HepG2 (cell line): Measurements from ENCODE around the gene AKAP9. TPM values are rescaled to one million over a fixed set of nuclear protein-coding genes. Genes with fewer than 3 reads are reported as not detected.

Source experiments
- ATAC-seq: fragments of 200-7000 bp; cut with Tn5 transposase; 3 replicates; pipeline ENCODE4 v1.9.1; 2020; ENCODE audit warnings: mild to moderate bottlenecking, moderate library complexity
- BruUV-seq: library from RNA; stranded (reverse); fragments of 400-500 nt; replicated peaks from 2 replicates; lab custom pipeline; 2021; lab: Mats Ljungman, UMichigan
- CTCF ChIA-PET: fragments of 300-600 bp; formaldehyde crosslinking; extraction: SDS; loops from one replicate; lab custom pipeline; 2021; ENCODE audit warnings: low total read pairs, inconsistent platforms, low intra/inter-chr PET ratio; lab: Yijun Ruan, JAX
- POLR2A ChIA-PET: fragments of 350-600 bp; sonication (Branson Sonifier 250); formaldehyde crosslinking; loops from one replicate; lab custom pipeline; 2020; ENCODE audit warnings: antibody characterized with exemption, inconsistent platforms; lab: Yijun Ruan, JAX
- DNase-seq: peaks from one replicate; pipeline ENCODE4 v3.0.0-alpha.2; 2015; ENCODE audit warnings: low spot score
- FAIRE-seq: peaks from 3 replicates; lab custom pipeline; 2011; peaks lifted over from hg19 to GRCh38; lab: Jason Lieb, UNC
- H2AFZ ChIP-seq: one replicate; pipeline ENCODE4 v1.6.1; 2011; ENCODE audit warnings: low read length, inconsistent platforms
- H3K27ac ChIP-seq: fragments of 300-600 bp; 3 replicates; pipeline ENCODE4 v1.8.0; 2011; ENCODE audit warnings: mixed run types, mild to moderate bottlenecking, mixed read lengths, low read length, inconsistent platforms; ENCODE audit not compliant: insufficient read depth; ENCODE audit errors: extremely low read length
- H3K27me3 ChIP-seq, 2 experiments: fragments of 200-600 bp in 1 of 2; 2 replicates in 1 of 2; 3 replicates in 1 of 2; pipeline versions ENCODE4 v1.6.0 to v1.8.0; 2011; ENCODE audit warnings: low read length in 2 of 2, mild to moderate bottlenecking in 2 of 2, moderate library complexity in 2 of 2, inconsistent platforms in 1 of 2; ENCODE audit not compliant: insufficient read depth in 2 of 2, control insufficient read depth in 1 of 2
- H3K36me3 ChIP-seq, 2 experiments: fragments of 200-600 bp in 1 of 2; replicated peaks in 1 of 2; 2 replicates in 1 of 2; 3 replicates in 1 of 2; pipeline versions ENCODE4 v1.5.1 to v1.8.0; 2011; ENCODE audit warnings: low read length in 2 of 2, inconsistent platforms in 1 of 2; ENCODE audit not compliant: insufficient read depth in 2 of 2, control insufficient read depth in 1 of 2
- H3K4me1 ChIP-seq: 2 replicates; pipeline ENCODE4 v1.5.1; 2012; ENCODE audit warnings: low read length, inconsistent platforms; ENCODE audit not compliant: insufficient read depth
- H3K4me2 ChIP-seq: 2 replicates; pipeline ENCODE4 v1.6.0; 2011; ENCODE audit warnings: low read depth, low read length, inconsistent platforms
- H3K4me3 ChIP-seq, 3 experiments: fragments of 200-600 bp in 1 of 3; sonication (generic), shearing (Covaris generic) in 1 of 3; replicated peaks in 1 of 3; 2 replicates each; pipeline ENCODE4 v1.5.1; 2011 to 2016; ENCODE audit warnings: low read length in 3 of 3, inconsistent platforms in 2 of 3, low read depth in 2 of 3, mild to moderate bottlenecking in 2 of 3, control low read depth in 1 of 3, mixed read lengths in 1 of 3; ENCODE audit not compliant: insufficient read depth in 1 of 3
- H3K79me2 ChIP-seq: one replicate; pipeline ENCODE4 v1.6.1; 2011; ENCODE audit warnings: low read length, inconsistent platforms; ENCODE audit not compliant: insufficient read depth
- H3K9ac ChIP-seq: 2 replicates; pipeline ENCODE4 v1.6.0; 2011; ENCODE audit warnings: mild to moderate bottlenecking, low read depth, low read length, inconsistent platforms; ENCODE audit not compliant: insufficient read depth
- H3K9me3 ChIP-seq: 2 replicates; pipeline ENCODE4 v1.5.1; 2012; ENCODE audit warnings: mild to moderate bottlenecking, low read length
- H4K20me1 ChIP-seq: 2 replicates; pipeline ENCODE4 v1.6.0; 2011; ENCODE audit warnings: inconsistent platforms, mild to moderate bottlenecking, low read length, moderate library complexity; ENCODE audit not compliant: insufficient read depth
- MAFK ChIP-seq, 2 experiments: IDR thresholded peaks in 1 of 2; conservative IDR thresholded peaks in 1 of 2; 2 replicates each; pipeline ENCODE4 v1.6.1; 2011; ENCODE audit warnings: improper control_type of control experiment in 2 of 2, low read length in 2 of 2
- NCOR1 ChIP-seq: fragments of 200-600 bp; sonication (generic); IDR thresholded peaks from 2 replicates; pipeline ENCODE4 v1.7.0; 2017; ENCODE audit warnings: antibody characterized with exemption, low read length, borderline replicate concordance
- WGBS: methylation state at CpG from one replicate; pipeline ENCODE4 v1.1.6; 2017; ENCODE audit warnings: low lambda C conversion rate; 5-methylcytosine and 5-hydroxymethylcytosine counted together
- in situ Hi-C: cut with HindIII; loops from 2 replicates; pipeline ENCODE4 v1.10.0; 2017; ENCODE audit warnings: low pct_unique_long_range_greater_than_20kb; ENCODE audit not compliant: extremely low pct_ligation_motif_present
- intact Hi-C: fragments of 100-400 bp; cut with micrococcal nuclease; formaldehyde crosslinking; loops from one replicate; pipeline ENCODE4 v1.10.0; 2022; ENCODE audit not compliant: unreplicated experiment
- polyA plus RNA-seq, 8 experiments: library from polyadenylated mRNA; depleted of rRNA in 3 of 8; stranded (reverse) in 7 of 8; unstranded in 1 of 8; fragments of >200 nt; fragmentation: Illumina TruSeq in 4 of 8; extraction: Trizol in 4 of 8; gene quantifications; 2 replicates each; pipeline versions ENCODE4 v1.2.1 to v1.2.3, GENCODE V29; 2011 to 2016; ENCODE audit warnings: low read depth in 4 of 8, missing spikeins in 1 of 8, mixed read lengths in 1 of 8; ENCODE audit not compliant: insufficient read depth in 1 of 8
- total RNA-seq, 5 experiments: library from RNA; depleted of rRNA; stranded (reverse); fragments of >200 nt; fragmentation: Illumina TruSeq; extraction: Trizol; gene quantifications; 2 replicates each; pipeline ENCODE4 v1.2.3, GENCODE V29; 2016; ENCODE audit warnings: low read depth in 1 of 5

AKAP9 gene
- total and polyA plus RNA-seq, 2 of the 13 experiments (the other 11 are each of a cell fraction or from before 2014, with no cell fraction given): 27.6 to 33.1 TPM

GRCh38 chr7:92158660-92159575 lies 218.3 kb downstream of the AKAP9 start:
- Histone ChIP-seq H3K4me2 (no peak overlapping the region), H3K9ac (no peak overlapping the region), H3K27me3 (no peaks in the 10 kb centered on the region), H2AFZ (no peak overlapping the region), H4K20me1 (no peaks in the 10 kb centered on the region), H3K27ac (no peak overlapping the region), H3K9me3 (no peaks in the 10 kb centered on the region), H3K4me3 (no peak overlapping the region), H3K4me1 (no peaks in the 10 kb centered on the region), H3K36me3 (no peaks in the 10 kb centered on the region), H3K79me2 (no peaks in the 10 kb centered on the region)
- FAIRE-seq (no peak), DNase-seq (no peak), ATAC-seq (no peak)
- POLR2A ChIA-PET: no interaction called here
- CTCF ChIA-PET: no interaction called here
- in situ Hi-C loops: no loop called here
- 14% methylated on average over 3 of the region's 3 CpGs for WGBS
- no TSS peak for BruUV-seq
- TF ChIP-seq NCOR1: no peak
- peak in 1 of 2 experiments; percentile 32; a peak in 1 of 4 replicates for TF ChIP-seq MAFK (conservative IDR thresholded peaks at IDR 0.05 in 1 of 2, IDR thresholded peaks at IDR 0.05 in 1 of 2; ENCODE audit: low read length in 2 of 2)
- intact Hi-C loops: no loop called here

Other genes with a start within 250 kb of the AKAP9 start
- 19.3 and 25.2 TPM in 2 replicates for gene MTERF1, start 60.2 kb upstream of the AKAP9 start, total RNA-seq (2016; rRNA removed; fragmentation: Illumina TruSeq; extraction: Trizol)
- gene MTERF1, start 60.2 kb upstream of the AKAP9 start, polyA plus RNA-seq (2011; rRNA removed): 5.5 and 5.8 TPM in 2 replicates
- 194 and 260 TPM in 2 replicates for gene CYP51A1, start 193.6 kb downstream of the AKAP9 start, total RNA-seq (2016; rRNA removed; fragmentation: Illumina TruSeq; extraction: Trizol)
- gene CYP51A1, start 193.6 kb downstream of the AKAP9 start, polyA plus RNA-seq (2011; rRNA removed): 15.4 and 21.9 TPM in 2 replicates
- gene LRRD1, start 238.3 kb downstream of the AKAP9 start, total RNA-seq (2016; rRNA removed; fragmentation: Illumina TruSeq; extraction: Trizol): not detected in 2 replicates
- 0.03 TPM in 1 of 2 replicates, not detected in the other for gene LRRD1, start 238.3 kb downstream of the AKAP9 start, polyA plus RNA-seq (2011; rRNA removed)